Adrenal gland (tissue), 12 donors: Measurements from ENCODE around the gene PSTPIP2. TPM values are rescaled to one million over a fixed set of nuclear protein-coding genes. Genes with fewer than 3 reads are reported as not detected.

Experiments
- DNase-seq, 7 donors: peaks; one replicate each; pipeline ENCODE4 v3.0.0-alpha.2; 2019 to 2020
- H3K27ac ChIP-seq, 5 donors: fragments of 200-600 bp; sonication (generic) in 4 of 5; 1 replicate in 3 of 5; 2 replicates in 2 of 5; pipeline versions ENCODE4 v1.5.1 to v1.8.0; 2016 to 2020; ENCODE audit warnings: mild to moderate bottlenecking in 1 of 5
- H3K27me3 ChIP-seq: fragments of 200-600 bp; 2 replicates; pipeline ENCODE4 v1.8.0; 2021
- H3K36me3 ChIP-seq, 2 donors: fragments of 200-600 bp; replicated peaks in 1 of 2; 1 replicate in 1 of 2; 2 replicates in 1 of 2; pipeline versions ENCODE4 v1.5.1 to v1.8.0; 2018 to 2022
- H3K4me1 ChIP-seq, 2 donors: fragments of 200-600 bp; replicated peaks in 1 of 2; 1 replicate in 1 of 2; 2 replicates in 1 of 2; pipeline versions ENCODE4 v1.5.1 to v1.8.0; 2018 to 2021
- H3K4me3 ChIP-seq, 4 donors: fragments of 200-600 bp; sonication (generic) in 3 of 4; one replicate each; pipeline ENCODE4 v1.5.1; 2016 to 2018
- H3K9me3 ChIP-seq, 3 donors: fragments of 200-600 bp; sonication (generic) in 1 of 3; replicated peaks in 1 of 3; 1 replicate in 2 of 3; 2 replicates in 1 of 3; pipeline versions ENCODE4 v1.5.1 to v1.8.0; 2016 to 2021
- CTCF ChIP-seq, 6 experiments: fragments of 450-650 bp in 4 of 6; fragments of 200-600 bp in 2 of 6; sonication (generic) in 1 of 6; IDR thresholded peaks; 1 replicate in 5 of 6; 2 replicates in 1 of 6; pipeline versions ENCODE4 v1.5.1 to v1.8.0; 2016 to 2021; ENCODE audit warnings: antibody characterized with exemption in 6 of 6, mild to moderate bottlenecking in 2 of 6, moderate library complexity in 1 of 6
- POLR2A ChIP-seq, 2 donors: fragments of 450-650 bp; IDR thresholded peaks; one replicate each; pipeline ENCODE4 v1.6.1; 2017; ENCODE audit warnings: antibody characterized with exemption in 2 of 2, mild to moderate bottlenecking in 2 of 2, moderate library complexity in 1 of 2
- WGBS, 4 donors: extraction: QIAGEN DNeasy Blood & Tissue Kit in 2 of 4; methylation state at CpG; one replicate each; pipeline versions ENCODE4 v1.1.5 to v1.1.7; 2013 to 2017; 5-methylcytosine and 5-hydroxymethylcytosine counted together
- intact Hi-C, 2 donors: fragments of 100-400 bp; cut with DNase I; formaldehyde crosslinking; loops; one replicate each; pipeline versions ENCODE4 v1.14.1 to v1.15.0; 2022 to 2023
- polyA plus RNA-seq, 3 donors: library from polyadenylated mRNA; stranded (reverse); fragments of 200-250 nt in 2 of 3; fragments of 350-450 nt in 1 of 3; fragmentation: Illumina TruSeq in 1 of 3; extraction: RNeasy Lipid Tissue Mini Kit (QIAGEN cat#74804) in 1 of 3; gene quantifications; one replicate each; pipeline ENCODE4 v1.2.3, GENCODE V29; 2013 to 2014
- small RNA-seq, 2 donors: library from RNA; depleted of rRNA; stranded (forward); fragments of <200 nt; gene quantifications; one replicate each; pipeline ENCODE3, GENCODE V24; 2016
- total RNA-seq, 9 donors: library from RNA; depleted of rRNA in 4 of 9; stranded (reverse); fragments of >200 nt in 4 of 9; fragments of 120-200 nt in 1 of 9; fragmentation: NEBNext Ultra II Directional in 1 of 9; extraction: Animal tissue kit (Norgen Biotek cat#: 25700) in 1 of 9; gene quantifications; one replicate each; pipeline versions ENCODE4 v1.1.0 to v1.2.4, GENCODE V29; 2013 to 2023
- donor health status: healthy with polysubstance abuse.
- donor health status: Bipolar disorder and iron deficiency.
- donor health status: DM: yes; HTN: yes; CAD: no.
- donor health status: DM: no; HTN: no; CAD: no.
- donor health status: DM: no; HTN: no; CAD: no.
- donor health status: DM: yes; HTN: yes; CAD: no.

PSTPIP2 gene
- total and polyA plus RNA-seq, 12 donors: 5.3 to 17.8 (median 8.4) TPM

- Histone ChIP-seq H3K9me3 (no peaks in the 10 kb centered on the region), H3K36me3 (peaks cover 0 to 80% of the 10 kb centered on the region in 2 donors), H3K4me3 (no peak overlapping the region), H3K4me1 (no peaks in the 10 kb centered on the region), H3K27ac (no peak overlapping the region), H3K27me3 (no peaks in the 10 kb centered on the region)
- WGBS, 4 donors: 87 to 94% (median 91%) methylated on average over 2 of the region's 2 CpGs
- TF ChIP-seq CTCF (IDR thresholded peaks at IDR 0.05): no peak
- no peak for TF ChIP-seq POLR2A (IDR thresholded peaks at IDR 0.05)
- intact Hi-C loops: no loop called here
- no peak for DNase-seq
Observed at GRCh38 chr18:45940724-45941123, 131.3 kb downstream of the PSTPIP2 start.

- no peak overlapping the region for H3K4me3 ChIP-seq
- TF ChIP-seq CTCF (IDR thresholded peaks at IDR 0.05): no peak
- TF ChIP-seq POLR2A (IDR thresholded peaks at IDR 0.05): no peak
- no peaks in the 10 kb centered on the region for H3K27me3 ChIP-seq
- intact Hi-C loops: no loop called here
- H3K9me3 ChIP-seq: no peaks in the 10 kb centered on the region
- no peak for DNase-seq
- WGBS, 4 donors: 93 to 98% (median 95%) methylated on average over 2 of the region's 2 CpGs
- no peaks in the 10 kb centered on the region for H3K4me1 ChIP-seq
- peaks cover 0 to 72% of the 10 kb centered on the region in 2 donors for H3K36me3 ChIP-seq
- H3K27ac ChIP-seq: no peak overlapping the region
Observed at GRCh38 chr18:45939236-45939635, 132.8 kb downstream of the PSTPIP2 start.

GRCh38 chr18:45938488-45938935 is 133.5 kb downstream of the PSTPIP2 start:
- WGBS, 4 donors: 67 to 96% (median 80%) methylated on average over 2 of the region's 2 CpGs
- TF ChIP-seq CTCF (IDR thresholded peaks at IDR 0.05) (no peak), POLR2A (IDR thresholded peaks at IDR 0.05) (no peak)
- Histone ChIP-seq H3K4me3 (no peak overlapping the region), H3K9me3 (no peaks in the 10 kb centered on the region), H3K4me1 (no peaks in the 10 kb centered on the region), H3K27me3 (no peaks in the 10 kb centered on the region), H3K36me3 (peaks cover 0 to 65% of the 10 kb centered on the region in 2 donors), H3K27ac (no peak overlapping the region)
- intact Hi-C loops: no loop called here
- DNase-seq: no peak

- H3K36me3 ChIP-seq: peaks cover 0 to 49% of the 10 kb centered on the region in 2 donors
- 79 to 94% (median 92%) methylated on average over 2 to 3 of the region's 3 CpGs for WGBS, 4 donors
- intact Hi-C loops: no loop called here
Observed at GRCh38 chr18:45935591-45936335, 136.3 kb downstream of the PSTPIP2 start.

More at GRCh38 chr18:45935591-45936335, 136.3 kb downstream of the PSTPIP2 start:
- no peak for DNase-seq
- H3K4me3 ChIP-seq: no peak overlapping the region
- no peaks in the 10 kb centered on the region for H3K4me1 ChIP-seq
- TF ChIP-seq CTCF (IDR thresholded peaks at IDR 0.05) (no peak), POLR2A (IDR thresholded peaks at IDR 0.05) (no peak)
- H3K27me3 ChIP-seq: no peaks in the 10 kb centered on the region
- no peak overlapping the region for H3K27ac ChIP-seq
- H3K9me3 ChIP-seq: no peaks in the 10 kb centered on the region

Small RNA genes lying within 50 kb of the gene (small RNA-seq; reads per million reads assigned to genes)
- gene RN7SKP26 (0 reads per million in 2 donors), gene RNU6-1278P (0 reads per million in 2 donors), gene RNY4P37 (0 reads per million in 2 donors)

Other genes with a start within 250 kb of the PSTPIP2 start
- gene SIGLEC15, start 246.6 kb downstream of the PSTPIP2 start, total RNA-seq: 1 to 10 TPM in 1 of 9 donors, under 1 TPM in 6, not detected in 2; 0.11 to 4.2 (median 0.35) TPM
- gene SIGLEC15, start 246.6 kb downstream of the PSTPIP2 start, polyA plus RNA-seq: under 1 TPM; 0.09 to 0.64 (median 0.17) TPM
- 10 to 100 TPM; 15.1 to 80.3 (median 24.4) TPM for gene EPG5, start 104.9 kb downstream of the PSTPIP2 start, total RNA-seq
- gene EPG5, start 104.9 kb downstream of the PSTPIP2 start, polyA plus RNA-seq: 10 to 100 TPM in 1 of 3 donors, 1 to 10 TPM in 2; 7.3 to 21.6 (median 8.0) TPM
- 1,000 to 10,000 TPM in 1 of 9 donors, 100 to 1,000 TPM in 8; 597 to 1,012 (median 711) TPM for gene ATP5F1A, start 26.0 kb upstream of the PSTPIP2 start, total RNA-seq
- 100 to 1,000 TPM; 194 to 697 (median 252) TPM for gene ATP5F1A, start 26.0 kb upstream of the PSTPIP2 start, polyA plus RNA-seq
- 10 to 100 TPM; 12.2 to 42.9 (median 14.9) TPM for gene HAUS1, start 32.1 kb upstream of the PSTPIP2 start, total RNA-seq
- gene HAUS1, start 32.1 kb upstream of the PSTPIP2 start, polyA plus RNA-seq: 10 to 100 TPM; 14.9 to 19.7 (median 19.6) TPM